Activated CD8-positive, alpha-beta memory T cell treated with anti-CD3 and anti-CD28 coated beads for 1 hour (primary cell): ENCODE measurements around the gene WIPF1.
"Not testable (repeated sequence)": the region's sequence is repeated elsewhere in the genome, so short reads cannot be mapped to it uniquely, and the experiment has no call there.

Experiments
- DNase-seq, 2 donors: peaks; one replicate each; pipeline ENCODE4 v3.0.0-alpha.2; 2020; ENCODE audit warnings: low read depth in 1 of 2; ENCODE audit errors: extremely low read depth in 1 of 2

WIPF1 gene

DNA sequence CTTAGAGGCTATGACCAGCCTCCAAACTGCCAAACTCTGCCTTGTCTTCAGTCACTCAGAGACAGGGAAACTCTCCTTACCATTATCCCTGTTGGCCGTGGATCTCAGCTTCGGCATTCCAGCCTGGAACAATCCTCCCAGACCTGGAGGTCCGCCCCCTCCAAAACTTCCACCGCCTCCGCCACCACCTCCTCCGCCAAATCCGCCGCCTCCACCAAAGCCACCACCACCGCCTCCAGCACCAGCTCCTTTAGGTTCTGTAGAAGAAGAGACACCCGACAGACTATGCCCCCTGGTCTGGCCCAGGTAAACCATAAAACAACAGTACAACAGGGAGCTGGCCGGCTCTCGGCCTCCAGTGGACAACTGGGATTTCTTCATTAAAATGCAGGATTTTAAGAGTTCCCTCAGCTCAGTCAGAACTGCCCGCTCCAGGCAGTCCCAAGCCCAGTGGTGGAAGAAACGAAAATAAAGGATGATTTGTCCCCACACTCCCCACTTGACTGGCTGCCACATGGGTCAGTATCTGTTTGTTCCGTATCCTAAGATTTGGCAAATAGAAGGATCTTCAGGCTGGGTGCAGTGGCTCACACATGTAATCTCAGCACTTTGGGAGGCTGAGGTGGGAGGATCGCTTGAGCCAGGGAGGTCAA is 22.4 kb downstream of the WIPF1 start:
- DNase-seq: no peak

- DNase-seq: no peak
Observed at GRCh38 chr2:174574657-174575056, 22.9 kb downstream of the WIPF1 start.

DNA sequence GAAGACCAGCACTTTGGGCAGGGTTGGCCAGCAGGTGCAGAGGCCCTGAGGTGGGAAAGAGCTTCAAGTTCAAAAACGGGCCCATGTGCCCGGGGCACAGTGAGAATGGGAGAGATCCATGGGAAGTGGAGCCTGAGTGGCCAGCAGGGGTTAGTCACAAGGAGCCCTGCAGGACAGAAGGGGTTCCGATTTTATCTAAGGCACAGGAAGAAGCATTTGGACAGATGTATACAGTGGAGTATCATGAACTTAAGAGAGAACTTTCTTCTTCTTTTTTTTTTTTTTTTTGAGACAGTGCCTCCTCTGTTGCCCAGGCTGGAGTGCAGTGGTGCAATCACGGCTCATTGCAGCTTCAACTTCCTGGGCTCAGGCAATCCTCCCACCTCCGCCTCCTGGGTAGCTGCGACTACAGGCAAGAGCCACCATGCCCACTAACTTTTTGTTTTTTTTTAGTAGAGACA is 24.0 kb downstream of the WIPF1 start:
- DNase-seq: no peak

DNA sequence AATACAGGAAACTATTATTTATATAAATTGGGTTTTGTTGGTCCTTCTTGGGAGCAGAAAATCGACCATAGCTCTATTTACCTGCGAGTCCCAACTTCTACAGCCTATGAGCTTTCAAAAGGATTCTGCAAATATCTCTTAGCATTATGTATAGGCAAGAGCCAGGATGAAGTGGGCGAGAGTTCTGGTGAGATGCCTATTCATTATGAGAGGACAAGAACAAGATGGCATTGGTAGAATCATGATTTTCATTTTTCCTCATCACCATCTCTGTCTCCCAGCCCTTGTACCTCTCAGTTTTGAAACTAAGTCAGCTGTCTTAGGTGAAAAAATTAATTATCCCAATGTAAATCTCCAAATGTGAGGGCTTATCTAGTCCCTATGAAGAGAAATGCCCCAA is 25.0 kb downstream of the WIPF1 start:
- no peak for DNase-seq

- DNase-seq: no peak
Observed at GRCh38 chr2:174571669-174572323, 25.8 kb downstream of the WIPF1 start.

DNA sequence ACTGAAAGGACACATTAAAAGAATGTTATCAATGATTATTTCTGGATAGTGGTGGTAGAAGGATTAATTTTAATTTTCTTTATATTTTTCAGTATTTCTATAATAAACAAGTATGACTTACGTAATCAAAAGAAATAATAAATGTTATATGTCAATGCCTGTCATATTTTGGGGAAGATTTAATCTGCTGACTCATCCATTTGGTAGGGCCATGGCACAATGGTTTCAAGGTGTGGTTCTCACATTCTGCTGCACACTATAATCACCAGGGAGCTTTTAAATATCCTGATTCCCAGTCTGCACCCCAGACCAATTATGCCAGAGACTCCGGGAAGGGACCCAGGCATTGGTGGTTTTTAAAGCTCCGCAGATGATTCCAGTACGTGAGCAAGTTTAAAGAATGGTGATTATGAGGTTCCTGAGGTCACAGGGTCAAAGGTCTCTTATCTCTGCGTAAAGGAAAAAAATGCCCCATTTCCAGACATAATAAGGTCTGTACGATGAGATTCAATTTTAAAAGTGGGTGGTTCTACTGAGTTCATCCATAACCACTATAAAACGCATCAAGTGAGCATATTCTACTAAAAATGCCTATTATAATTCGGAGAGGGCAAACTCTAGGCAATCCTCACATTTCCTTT is 27.2 kb downstream of the WIPF1 start:
- DNase-seq: no peak

DNA sequence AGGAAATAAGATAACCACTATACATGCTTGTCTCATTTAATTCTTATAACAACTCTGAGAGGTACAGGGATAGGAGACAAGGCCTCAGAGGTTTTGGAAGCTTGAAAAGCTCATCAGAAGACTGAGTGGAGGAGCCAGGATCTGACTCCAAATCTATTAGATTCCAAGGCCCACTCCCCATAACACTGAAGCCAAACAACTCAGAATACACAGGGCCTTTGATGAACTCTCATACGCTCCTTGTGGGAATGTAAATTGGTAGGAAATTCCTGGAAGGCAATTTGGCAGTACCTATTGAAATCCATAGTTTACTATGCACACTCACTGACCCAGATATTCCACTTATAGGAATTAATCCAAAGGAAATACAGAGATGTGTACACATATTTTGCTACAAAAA is 27.9 kb downstream of the WIPF1 start:
- DNase-seq: no peak

GRCh38 chr2:174568425-174568824 is 29.2 kb downstream of the WIPF1 start:
- no peak for DNase-seq

- DNase-seq: no peak
Observed at GRCh38 chr2:174566871-174567270, 30.7 kb downstream of the WIPF1 start.

- DNase-seq: no peak
Observed at GRCh38 chr2:174563530-174564282, 33.9 kb downstream of the WIPF1 start.

DNA sequence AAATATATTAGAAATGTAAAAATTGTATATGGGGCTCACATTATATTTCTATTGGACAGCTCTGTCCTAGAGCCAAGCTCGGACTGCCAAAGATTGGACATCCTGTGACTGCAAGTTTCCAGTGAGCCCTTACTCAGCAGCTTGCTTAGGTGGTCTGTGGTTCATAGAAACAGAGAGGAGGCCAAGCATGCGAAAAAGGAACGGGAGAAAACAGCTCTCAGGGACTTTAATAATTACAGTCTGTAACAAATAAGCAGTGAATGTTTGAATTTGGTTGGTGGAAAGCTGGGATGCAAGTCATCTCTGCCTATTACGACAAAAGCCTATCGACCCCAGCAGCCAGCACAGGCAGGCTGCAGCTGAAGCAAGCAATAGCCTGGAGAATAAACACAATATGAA is 35.6 kb downstream of the WIPF1 start:
- DNase-seq: no peak

GRCh38 chr2:174561283-174561971 is 36.2 kb downstream of the WIPF1 start:
- no peak for DNase-seq

- no peak for DNase-seq
Observed at GRCh38 chr2:174560737-174561136, 36.9 kb downstream of the WIPF1 start.

- no peak for DNase-seq
Observed at GRCh38 chr2:174555998-174556397, 41.6 kb downstream of the WIPF1 start.

DNA sequence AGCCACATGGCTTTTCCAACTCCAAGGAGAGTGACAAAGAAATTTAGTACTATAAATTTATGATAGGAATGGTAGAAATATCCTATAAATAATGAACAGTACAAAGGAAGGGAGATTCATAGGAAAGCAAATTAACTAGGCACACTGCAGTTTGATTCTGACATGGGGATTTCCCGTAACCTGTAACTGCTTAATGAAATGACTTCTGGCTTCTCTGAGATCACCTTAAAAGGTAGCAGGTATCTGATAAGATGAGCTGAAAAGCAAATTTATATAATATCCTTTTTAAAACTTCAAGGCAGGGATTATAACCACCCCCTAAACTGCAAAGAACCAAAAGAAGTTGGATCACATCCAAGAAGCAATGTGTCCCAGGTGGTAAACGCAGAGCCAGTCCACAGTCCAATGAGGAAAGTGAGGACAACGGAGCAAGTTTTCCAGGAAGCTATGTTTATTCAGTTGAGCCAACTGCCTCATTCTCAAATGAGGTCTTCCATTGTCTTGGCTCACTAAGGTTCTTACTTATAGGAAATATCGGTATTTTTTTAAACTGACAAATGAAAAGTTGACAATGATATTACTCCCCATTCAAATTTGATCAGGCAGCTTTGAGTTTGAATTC is 43.0 kb downstream of the WIPF1 start:
- no peak for DNase-seq

GRCh38 chr2:174553811-174554493 is 43.7 kb downstream of the WIPF1 start:
- DNase-seq: no peak

DNA sequence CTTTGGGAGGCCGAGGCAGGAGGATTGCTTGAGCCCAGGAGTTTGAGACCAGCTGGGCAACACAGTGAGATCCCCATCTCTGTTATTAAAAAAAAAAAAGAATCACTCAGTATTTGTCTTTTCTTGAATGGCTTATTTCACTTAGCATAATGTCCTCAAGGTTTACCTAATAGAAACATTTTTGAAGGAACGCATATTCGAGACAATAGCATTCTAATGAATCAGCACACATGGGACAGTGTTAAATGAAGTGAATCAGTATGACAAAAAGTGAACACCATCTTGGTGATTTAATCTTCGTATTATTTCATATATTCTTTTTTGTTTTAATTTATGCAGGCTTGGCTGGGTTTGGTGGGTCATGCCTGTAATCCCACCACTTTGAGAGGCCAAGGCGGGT is 44.7 kb downstream of the WIPF1 start:
- no peak for DNase-seq

GRCh38 chr2:174551697-174552096 is 45.9 kb downstream of the WIPF1 start:
- no peak for DNase-seq

GRCh38 chr2:174548646-174549045 is 49.0 kb downstream of the WIPF1 start:
- DNase-seq: not testable (repeated sequence)

DNA sequence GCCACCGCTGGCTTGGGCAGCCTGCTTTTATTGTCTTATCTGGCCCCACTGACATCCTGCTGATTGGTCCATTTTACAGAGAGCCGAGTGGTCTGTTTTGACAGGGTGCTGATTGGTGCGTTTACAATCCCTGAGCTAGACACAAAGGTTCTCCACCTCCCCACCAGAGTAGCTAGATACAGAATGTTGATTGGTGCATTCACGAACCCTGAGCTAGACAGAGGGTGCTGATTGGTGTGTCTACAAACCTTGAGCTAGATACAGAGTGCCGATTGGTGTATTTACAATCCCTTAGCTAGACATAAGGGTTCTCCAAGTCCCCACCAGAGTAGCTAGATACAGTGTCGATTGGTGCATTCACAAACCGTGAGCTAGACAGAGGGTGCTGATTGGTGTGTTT is 49.6 kb downstream of the WIPF1 start:
- not testable (repeated sequence) for DNase-seq
